ENCODE data around the gene TMEM44.

TMEM44 gene, protein sequence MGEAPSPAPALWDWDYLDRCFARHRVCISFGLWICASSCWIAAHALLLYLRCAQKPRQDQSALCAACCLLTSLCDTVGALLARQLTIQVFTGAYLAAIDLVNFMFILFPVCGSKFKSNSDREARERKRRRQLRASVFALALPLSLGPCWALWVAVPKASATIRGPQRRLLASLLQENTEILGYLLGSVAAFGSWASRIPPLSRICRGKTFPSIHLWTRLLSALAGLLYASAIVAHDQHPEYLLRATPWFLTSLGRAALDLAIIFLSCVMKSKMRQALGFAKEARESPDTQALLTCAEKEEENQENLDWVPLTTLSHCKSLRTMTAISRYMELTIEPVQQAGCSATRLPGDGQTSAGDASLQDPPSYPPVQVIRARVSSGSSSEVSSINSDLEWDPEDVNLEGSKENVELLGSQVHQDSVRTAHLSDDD

DNA sequence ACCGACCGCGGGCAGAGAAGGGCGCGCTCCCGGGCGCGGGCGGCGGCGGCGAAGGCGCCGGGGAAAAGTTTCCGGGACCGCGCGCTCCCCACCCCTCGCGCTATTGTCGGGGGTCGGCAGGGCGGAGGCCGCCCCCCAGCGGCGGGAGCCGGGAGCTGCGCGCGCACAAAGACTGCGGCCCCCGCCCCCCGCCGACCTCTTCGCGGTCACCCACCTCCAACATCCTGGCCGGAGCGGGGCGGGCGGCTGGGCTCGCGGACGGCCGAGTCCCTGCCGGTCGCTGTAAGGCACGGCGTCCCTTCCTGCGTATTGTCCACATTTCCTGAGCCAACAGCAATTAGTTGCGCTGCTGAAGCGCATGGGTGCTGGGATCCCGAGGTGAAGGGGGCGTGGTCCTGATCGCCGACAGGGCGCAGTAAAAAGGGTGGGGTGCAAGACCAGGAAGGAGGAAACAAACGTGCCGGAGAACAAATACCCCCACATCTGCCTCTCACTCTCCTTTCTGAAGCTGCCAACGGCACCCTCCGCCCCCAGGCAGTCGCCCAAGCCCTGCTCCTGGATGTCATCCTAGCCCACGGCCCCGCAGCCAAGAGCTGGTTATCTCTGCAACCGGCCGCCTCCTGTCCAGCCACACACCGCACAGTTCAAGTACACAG lies at the start of gene TMEM44:
Gene TMEM44, minus strand, starts transcription at position 71 of the 656 bp plus-strand sequence. CDS start 204 bp downstream, outside the sequence.
- peak; percentile 20 to 29 (median 25) for DNase-seq (ENCODE audit: low read depth in 3 of 3)

DNA sequence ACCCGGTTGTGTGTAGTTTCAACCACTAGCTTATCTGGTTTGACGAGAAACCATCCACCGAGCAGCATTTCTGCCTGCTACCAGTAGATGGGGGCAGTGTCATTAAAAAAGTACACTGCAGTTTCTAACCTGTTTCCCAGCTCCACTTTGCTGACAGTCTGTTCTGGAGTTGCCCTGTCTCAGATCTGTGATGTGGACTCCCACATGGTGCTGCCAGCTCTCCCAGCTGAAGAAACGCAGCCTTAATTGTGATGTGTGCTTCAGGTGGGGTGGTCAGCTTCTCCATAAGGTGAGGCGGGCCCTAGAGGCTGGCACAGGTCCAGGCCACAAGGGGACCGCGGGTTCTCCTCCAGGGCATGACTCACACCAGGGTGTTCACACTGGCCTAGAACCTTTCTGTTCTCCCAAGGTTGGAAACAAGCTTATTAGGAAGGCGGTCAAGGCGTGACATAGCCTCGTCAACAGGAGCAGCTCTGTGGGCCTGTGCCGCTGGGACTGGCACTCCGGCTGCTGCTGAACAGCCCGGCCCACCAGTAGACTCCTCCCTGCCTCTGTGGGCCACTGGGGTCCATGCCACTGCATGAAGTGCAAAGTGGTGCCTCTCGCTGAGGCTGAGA lies 49.6 kb upstream of the TMEM44 start:
- DNase-seq (ENCODE audit: low read depth in 3 of 3), result peak in 2 of 3 experiments; percentile 26 to 41

DNA sequence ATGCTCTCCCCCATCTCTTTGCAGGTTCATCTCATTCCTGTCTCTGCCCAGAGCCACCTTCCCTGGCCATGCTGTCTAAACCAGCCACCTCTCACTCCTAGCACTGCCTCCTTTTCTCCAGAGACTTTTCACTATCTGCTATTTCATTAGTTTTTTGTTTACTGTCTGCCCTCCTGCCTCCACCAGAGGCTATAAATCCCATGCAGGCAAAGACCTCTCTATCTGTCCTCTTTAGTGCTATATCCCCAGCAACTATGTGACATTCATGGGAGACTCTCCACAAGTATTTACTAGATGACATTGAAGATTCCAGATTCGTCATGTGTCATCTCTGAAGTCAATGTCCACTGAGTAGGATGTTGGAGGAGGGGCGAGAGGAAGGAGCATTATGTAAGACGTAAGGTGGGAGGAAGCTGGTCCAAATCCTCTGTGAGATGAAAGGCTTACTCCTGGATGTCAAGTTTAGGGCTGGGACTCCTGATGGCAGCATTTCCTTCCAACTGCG lies 49.0 kb upstream of the TMEM44 start:
- no peak for DNase-seq (ENCODE audit: low read depth in 3 of 3)

DNA sequence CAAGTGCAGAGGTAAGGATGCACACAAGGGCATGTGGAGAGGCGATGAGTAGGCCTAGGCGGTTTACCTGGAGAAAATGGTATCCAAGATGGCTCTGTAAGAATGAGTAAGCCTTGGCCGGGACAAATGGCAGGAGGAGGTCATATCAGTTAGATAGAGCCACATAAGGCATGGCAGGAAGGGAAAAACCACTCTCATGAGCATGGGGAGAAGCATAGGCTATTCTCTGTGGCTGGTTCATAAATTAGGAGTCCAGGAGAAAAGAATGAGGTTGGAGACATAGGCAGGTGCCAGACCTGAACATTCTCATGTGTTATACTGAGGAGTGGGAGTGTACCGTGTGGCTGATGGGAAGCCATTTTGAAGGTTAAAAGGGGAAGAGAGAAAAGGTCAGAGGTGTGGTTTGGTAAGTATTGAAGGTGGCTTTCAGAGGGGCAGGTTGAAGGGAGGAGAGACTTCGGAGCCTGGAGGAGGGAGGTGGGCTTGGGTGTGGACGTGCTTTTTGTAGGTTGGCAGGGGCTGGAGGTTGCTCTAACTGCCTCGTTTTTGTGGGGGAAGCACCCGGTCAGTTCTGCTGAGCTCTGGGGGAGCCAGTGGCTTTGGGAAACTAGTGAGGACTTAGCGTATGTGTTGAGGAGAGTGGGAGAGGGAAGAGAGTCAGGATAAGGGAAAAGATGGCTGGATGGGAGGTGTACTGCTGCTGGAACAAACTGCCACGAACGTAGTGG lies 47.8 kb upstream of the TMEM44 start:
- DNase-seq (ENCODE audit: low read depth in 3 of 3), result no peak

DNA sequence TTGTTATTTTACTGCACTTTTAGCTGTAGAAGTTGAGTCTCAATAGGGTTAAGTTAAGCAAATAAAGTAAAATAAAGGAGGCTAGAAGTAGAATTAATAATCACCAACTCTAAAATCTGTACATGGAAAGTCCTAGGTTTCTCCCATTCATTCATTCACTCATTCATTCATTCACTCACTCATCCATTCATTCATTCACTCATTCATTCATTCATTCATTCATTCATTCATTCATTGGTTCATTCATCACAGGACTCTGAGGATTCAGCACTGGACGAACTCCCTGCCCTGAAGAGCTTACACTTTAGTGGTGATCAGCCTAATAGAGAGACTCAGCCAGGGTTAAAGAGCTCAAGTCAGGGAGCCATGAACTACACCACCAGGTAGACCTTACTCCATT lies 43.3 kb upstream of the TMEM44 start:
- no peak for DNase-seq (ENCODE audit: low read depth in 3 of 3)

DNA sequence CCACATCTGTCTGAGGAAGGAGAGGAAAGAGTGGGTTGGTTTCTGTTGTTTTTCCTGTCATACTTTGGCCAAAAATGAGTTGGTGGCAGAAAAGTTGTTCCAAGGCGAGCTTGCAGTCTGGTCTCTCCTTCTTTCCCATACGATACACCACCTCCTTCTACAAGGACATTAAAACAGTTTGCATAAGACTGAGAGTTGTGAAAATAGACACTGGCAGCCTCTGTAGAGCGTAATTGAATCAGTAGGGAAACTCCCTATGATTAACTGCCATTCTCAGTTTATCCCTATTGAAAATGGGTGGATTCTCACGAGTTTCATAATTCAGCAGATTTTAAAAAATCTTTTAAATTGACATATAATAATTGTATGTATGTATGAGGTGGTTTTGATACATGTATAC lies 42.5 kb upstream of the TMEM44 start:
- DNase-seq (ENCODE audit: low read depth in 3 of 3), result no peak

DNA sequence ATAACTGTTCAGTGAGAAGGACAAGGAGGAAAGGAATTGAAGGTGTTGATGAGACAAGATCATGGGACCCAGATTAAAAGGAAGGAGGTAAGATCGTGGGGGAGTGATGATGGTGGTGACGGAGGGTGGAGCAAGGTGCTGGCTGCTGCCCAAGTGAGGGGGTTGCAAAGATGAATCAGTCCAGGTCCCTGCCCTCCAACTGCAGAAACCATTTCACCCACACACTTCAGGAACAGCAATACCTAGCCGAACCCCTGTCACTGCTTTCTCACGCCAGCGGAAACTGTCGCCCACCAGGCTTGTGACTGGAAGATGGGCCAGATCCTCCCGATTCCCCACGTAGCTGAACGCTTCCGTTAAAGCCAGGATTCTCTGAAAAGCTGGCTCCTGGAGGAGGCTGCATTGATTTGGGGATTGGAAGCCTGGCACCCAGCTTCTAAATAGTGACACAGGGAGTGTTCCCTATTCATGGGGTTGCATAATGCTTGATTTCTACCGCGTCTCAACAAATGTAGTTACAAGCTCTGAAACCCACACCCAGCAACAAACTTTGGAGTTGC lies 41.9 kb upstream of the TMEM44 start:
- peak in 2 of 3 experiments; percentile 34 to 46 for DNase-seq (ENCODE audit: low read depth in 3 of 3)

DNA sequence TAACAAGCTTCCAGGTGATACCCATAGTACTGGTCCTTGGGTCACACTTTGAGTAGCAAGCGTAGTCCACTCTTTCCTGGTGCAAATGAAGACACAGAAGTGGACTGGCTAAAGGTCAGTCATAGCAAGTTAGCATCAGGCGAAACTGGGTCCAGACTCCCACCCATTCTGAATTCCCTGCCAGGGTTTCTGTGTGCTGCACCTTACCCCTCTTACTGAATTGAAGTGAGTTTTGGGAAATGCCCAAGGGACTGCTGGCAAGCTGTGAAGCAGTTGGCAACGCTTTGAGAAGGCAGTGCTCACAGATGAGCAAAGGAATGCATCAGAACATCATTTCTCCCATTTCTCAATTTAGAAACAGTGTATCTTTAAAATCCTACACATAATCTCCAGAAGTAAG lies 40.5 kb upstream of the TMEM44 start:
- DNase-seq (ENCODE audit: low read depth in 3 of 3), result no peak

DNA sequence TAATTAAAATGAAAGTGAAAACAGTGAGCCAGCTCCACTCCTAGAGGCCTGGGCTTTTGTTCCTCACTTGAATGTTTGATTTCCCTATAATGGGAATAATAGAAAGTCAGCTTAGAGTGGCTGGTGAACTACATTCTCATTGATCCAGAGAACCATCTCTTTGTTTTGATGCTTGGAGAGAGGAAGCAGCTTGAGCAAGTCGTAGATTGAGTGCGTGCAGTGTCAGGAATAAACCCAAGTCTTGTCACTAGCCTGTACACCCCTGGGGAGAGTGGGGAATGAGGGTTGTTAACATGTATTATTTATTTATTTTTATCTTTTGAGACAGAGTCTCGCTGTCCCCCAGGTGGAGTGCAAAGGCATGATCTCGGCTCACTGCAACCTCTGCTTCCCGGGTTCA lies 39.7 kb upstream of the TMEM44 start:
- DNase-seq (ENCODE audit: low read depth in 3 of 3), result no peak

DNA sequence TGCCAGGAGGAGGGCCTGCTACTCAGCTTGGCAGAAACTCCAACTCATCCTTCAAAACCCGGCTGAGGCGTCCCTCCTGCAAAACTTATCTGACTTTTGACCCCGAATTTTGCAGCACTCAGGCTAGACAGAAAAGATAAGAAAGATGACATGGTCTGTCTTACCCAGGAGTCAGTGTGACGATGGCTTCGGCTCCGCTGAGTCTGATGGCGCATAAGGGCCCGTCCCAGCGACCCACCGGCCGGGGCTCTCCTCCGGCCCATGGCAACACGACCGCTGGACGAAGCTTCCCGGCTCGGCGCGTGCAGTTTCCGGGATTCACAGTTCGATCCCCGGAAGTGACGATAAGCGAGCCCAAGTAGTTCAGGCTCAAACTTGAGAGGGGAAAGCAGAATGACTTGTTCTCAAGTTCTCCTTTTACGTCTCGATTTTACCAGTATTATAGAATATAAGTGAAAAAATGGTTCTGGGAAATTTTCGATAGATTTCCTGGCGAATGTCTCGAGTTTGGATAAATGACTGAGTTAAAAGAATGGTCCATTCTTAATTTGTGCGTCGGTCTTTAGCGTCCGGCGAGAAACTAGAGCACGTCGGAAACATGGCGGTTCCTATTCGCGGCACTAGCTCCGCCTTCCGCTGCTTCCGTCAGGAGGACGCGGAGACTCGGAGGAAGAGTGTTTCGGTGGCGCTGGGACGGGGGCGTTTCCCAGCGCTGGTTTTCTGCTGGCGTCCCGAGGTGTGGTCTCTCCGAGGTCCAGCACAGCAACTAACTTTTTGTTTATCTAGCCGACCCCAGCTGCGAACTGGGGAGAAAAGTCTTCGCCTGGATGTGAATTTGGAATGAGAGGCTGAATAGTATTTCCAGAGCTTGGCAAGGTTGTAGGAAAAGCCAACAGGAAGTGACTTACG lies 38.9 kb upstream of the TMEM44 start, which contains the start of gene LSG1:
Gene LSG1, minus strand, starts transcription at position 292 of the 909 bp plus-strand sequence. Its CDS starts 29 bp downstream, at position 263.
- peak; percentile 70 to 80 (median 80) for DNase-seq (ENCODE audit: low read depth in 3 of 3)

DNA sequence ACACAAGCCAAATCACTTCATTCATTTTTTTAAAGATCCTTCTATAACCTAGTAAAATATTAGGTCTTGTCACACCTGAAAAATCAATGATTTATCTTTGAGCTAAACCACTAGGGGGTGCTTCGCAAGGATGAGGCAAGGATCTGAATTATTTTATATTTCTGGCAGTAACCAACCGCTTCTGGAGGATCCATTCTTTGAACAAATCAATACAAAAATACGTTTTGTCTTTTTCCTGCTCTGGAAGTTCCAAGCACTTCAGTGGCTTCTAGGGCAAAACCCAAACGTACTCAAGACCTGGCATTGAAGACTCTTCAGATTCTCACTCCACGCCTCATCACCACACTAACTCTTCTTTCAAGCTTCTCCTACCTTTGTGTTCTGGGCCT lies 38.3 kb upstream of the TMEM44 start:
- no peak for DNase-seq (ENCODE audit: low read depth in 3 of 3)

DNA sequence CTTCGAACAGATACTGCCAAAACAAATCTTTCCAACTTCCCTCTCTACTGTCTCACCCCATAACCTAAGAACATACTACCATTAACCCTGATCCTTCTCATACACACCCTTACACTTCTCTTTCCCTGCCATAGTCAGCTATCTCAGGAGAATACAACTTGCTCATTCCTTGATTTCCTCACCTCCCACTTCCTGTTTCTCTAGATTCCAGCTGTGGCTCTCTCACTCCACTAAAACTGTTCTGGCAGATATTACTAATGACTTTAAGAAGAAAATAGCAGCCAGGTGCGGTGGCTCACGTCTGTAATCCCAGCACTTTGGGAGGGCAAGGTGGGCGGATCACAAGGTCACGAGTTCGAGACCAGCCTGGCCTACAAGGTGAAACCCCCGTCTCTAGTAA lies 34.1 kb upstream of the TMEM44 start:
- DNase-seq (ENCODE audit: low read depth in 3 of 3), result no peak

DNA sequence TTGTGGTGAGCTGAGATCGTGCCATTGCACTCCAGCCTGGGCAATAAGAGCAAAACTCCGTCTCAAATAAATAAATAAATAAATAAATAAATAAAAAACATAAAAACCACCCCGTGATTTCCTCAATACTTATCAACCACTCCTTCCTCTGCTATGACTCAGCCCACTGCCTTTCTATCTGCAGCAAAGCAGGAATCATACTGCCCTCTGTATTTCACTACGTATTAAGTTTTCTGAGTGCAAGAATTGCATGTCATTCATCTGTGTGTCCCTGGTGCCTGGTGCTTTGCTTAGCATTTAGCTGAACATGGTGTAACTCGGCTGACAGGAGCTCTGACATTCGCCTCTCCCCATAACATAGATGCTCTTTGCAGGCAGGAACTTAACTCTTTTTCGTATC lies 31.6 kb upstream of the TMEM44 start:
- no peak for DNase-seq (ENCODE audit: low read depth in 3 of 3)

DNA sequence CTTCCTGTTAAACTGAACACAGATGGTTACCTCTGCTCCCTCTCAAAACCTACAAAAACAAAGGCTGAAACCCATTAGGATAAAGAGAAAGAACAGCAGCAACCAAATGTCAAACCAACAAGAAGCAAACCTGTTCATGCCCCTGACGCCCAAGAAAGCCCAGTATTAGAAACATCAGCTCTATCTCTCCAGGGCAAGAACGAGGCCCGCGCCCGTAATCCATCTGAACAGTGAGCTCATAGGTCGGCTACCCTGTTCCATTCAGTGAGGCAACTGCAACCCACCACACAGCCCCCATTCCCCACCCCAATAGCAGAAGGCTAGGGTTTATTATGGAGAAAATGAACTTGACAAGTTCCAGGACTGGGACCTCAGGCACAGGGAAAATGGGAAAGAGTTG lies 28.7 kb upstream of the TMEM44 start:
- no peak for DNase-seq (ENCODE audit: low read depth in 3 of 3)

DNA sequence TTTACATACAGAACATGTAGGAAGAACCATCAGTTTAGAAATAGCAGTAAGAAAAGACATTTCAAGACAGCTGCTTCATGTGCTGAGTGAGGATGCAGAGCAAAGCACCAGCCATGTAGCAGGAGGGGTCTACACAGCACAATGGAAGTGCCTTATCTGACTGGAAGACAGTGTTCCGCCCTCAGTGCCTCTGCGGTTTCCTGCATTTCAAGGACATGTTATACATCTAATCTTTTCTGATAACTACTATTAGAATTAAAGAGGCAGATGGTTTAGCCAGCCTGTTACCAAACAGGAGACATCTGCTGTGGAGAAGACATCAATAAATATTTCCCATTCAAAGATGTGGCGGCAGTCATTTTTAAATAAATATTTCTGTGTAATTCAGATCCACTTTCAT lies 28.2 kb upstream of the TMEM44 start:
- DNase-seq (ENCODE audit: low read depth in 3 of 3), result no peak

DNA sequence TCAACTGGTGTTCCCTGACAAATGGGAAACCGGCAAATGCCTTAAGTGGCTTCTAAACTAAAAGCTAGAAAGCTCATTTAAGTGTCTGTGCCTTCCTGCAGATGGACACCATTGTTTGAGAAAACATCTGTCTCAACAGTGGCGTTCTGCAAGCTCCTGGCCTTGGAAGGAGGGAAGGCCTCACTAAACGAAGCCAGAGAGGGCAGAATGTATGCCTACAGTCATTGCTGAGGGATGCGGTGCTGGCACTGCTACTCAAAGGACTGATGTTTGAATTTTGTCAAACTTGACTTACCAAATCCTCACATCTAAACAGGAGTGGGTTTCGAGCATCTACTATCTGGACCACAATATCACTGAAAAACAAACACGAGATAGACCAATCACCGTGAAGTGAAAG lies 26.6 kb upstream of the TMEM44 start:
- no peak for DNase-seq (ENCODE audit: low read depth in 3 of 3)

DNA sequence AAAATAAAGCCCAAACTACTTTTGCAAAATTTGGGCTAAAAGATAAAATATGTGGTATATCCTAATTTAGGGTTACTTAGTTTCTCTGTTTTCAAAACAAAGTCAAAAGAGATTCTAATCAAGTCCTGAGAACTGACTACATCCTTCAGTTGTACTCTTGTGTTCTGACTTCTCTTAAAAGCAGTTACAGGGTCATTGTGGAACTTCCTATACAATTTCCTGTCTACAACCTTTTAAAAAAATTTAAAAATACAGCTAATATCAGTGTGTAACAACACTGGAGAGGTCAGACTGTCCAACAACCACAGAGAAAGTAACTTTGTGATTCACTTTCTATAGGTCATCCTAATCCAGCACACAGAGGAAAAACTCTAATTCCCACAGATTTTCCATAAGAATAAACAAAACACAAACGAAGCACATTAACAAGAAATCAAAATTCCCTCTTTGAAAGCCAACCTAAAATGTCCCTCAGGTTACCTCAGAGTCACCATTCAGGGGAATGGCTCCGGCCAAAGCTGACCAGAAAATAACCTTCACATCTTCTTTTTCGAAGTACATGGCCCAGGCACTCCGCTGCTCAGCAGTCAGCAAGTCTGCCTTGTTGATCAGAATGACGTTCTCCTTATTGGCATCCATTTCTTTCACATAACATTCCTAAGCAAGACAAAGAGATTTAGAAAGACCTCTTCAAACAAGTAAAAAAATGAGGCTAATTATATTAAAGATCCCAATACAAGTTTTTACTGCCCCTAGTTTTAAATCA lies 25.4 kb upstream of the TMEM44 start:
- DNase-seq (ENCODE audit: low read depth in 3 of 3), result no peak

DNA sequence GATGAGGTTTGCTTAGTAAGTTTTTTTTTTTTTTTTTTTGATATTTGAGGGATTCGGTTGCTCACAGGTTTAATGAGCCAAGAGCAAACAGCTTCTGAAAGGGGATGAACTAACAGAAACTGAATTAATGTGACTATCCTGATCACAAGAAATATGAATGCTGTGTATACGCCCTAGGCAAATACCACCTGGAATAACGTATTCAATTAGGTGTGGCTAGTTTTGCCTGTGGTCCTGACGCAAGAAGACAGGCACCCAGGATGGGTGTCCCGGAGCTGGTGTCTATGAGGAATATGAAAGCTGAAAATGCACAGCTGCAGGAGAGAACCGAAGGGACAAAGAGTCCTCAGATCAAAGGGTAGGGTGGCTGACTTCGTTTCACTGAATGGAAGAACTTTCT lies 24.2 kb upstream of the TMEM44 start:
- DNase-seq (ENCODE audit: low read depth in 3 of 3), result no peak

DNA sequence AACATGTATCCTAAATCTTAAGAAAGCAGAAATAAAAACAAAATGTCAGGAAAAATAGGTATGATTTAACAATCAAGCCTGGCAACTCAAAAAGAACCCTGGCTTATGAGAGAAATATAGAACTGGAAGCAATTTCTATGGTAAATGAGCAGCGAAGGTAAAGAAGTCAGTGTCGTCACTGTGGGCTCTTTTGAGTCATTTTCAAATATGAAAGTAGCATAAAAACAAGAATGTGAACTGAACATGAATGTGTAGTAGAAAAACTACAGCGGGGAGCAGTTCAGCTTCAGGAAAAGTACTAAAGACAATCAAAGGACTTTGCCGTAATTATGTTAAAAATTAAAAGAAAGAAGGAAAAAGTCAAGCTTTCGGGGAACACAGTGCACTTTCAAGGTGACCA lies 21.2 kb upstream of the TMEM44 start:
- no peak for DNase-seq (ENCODE audit: low read depth in 3 of 3)

DNA sequence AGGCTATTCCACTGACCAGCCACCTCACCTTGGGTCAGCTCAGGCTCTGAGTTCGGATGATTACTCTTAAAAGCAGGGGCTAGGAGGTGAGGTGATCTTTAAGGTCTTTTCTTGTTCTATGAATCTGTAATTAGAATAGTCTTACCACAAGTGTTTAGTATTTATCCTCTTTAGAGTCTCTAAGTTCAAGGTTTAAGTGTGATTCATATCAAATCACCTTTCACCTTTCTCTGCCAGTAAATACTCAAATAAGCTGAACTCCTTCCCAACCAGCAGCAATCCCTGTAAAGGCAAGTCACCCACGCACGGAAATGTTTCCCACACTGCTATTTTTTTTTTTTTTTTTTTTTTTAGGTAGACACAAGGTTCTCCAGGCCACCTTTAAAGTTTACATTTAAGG lies 14.5 kb upstream of the TMEM44 start:
- no peak for DNase-seq (ENCODE audit: low read depth in 3 of 3)

Measured in stimulated activated CD4-positive, alpha-beta T cell treated with anti-CD3 and anti-CD28 coated beads, TNF-alpha, amount 100 ng/mL, for 4 hours (primary cell).